Stimulated activated CD8-positive, alpha-beta memory T cell treated with anti-CD3 and anti-CD28 coated beads, Interleukin-7, amount 100 ng/mL, for 1 hour (primary cell): ENCODE results near the gene FAN1.
A peak's percentile ranks its signal among the peaks of the same experiment; 100 is the strongest.
"Not testable (repeated sequence)": the region's sequence is repeated elsewhere in the genome, so short reads cannot be mapped to it uniquely, and the experiment has no call there.

ENCODE experiments used
- DNase-seq, 2 donors: peaks; one replicate each; pipeline ENCODE4 v3.0.0-alpha.2; 2020; ENCODE audit warnings: low read depth in 2 of 2

FAN1 gene

DNA sequence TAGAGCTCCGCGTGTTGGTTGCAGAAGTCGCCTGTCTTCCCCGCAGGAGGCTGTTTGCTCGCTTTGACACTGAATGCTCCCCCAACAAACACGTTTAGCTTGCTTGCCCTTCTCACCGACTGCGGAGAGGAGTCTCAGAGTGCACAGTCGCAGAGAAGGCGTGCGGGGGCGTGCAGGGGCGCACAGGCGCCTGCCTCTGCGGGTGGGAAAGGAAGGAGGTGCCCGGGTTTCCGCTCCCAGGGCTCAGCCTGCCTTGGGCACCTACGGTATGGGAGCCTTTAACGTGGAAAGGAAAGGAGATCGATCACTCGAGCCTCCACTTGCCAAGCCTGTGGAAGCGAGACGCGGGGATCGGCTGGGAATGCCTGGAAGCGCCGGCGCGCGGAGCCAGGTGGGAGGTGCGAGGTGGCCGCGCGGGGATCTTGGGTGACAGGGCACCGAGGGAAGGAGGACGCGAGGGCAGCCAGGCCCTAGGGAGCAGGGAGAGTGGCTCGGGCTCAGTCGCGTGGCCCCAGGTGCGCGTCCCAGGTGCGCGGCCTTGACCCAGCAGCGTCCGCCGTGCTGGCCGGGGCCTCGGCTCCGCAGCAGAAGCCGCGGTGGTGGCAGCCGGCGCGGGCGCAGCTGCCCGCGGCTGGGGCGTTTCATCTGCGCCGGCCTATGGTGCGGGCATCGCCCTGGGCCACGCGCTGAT, at the start of gene FAN1:
FAN1 (plus strand) TSS at position 419 of the 691 bp plus-strand sequence. CDS start 749 bp downstream, outside the sequence.
- peak; percentile 24 to 48 for DNase-seq

DNA sequence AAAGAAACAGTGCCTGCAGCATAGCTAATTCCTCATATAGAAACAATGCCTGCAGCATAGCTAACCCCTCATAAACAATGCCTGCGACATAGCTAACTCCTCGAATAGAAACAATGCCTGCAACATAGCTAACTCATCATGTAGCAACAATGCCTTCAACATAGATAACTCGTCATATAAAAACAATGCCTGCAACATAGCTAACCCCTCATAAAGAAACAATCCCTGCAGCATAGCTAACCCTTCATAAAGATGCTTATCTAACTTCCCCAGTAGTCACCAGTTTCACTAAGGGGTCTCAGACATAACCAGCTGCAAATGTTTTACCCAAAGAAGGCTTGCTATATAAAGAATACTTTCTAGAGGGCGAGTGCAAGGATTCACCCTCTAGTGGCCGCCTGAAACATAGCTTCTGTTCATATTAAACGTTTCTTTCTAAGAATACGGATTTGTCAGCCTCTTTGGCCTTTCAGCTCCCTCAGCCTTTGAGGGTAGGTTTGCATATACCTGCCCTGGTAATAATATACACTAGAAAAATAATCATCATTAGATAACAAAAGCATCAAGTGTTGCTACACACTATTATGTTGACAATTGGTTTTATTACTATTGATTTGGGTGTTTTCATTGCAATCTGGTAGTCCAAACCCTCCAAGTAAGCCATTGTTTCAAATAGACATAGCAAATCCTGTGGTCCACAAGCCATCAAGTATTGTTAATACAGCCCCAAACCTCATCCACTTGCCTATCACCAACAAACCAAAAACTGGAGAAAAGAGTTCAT, 44.4 kb upstream of the FAN1 start:
- peak in 1 of 2 donors; percentile 5 for DNase-seq

DNA sequence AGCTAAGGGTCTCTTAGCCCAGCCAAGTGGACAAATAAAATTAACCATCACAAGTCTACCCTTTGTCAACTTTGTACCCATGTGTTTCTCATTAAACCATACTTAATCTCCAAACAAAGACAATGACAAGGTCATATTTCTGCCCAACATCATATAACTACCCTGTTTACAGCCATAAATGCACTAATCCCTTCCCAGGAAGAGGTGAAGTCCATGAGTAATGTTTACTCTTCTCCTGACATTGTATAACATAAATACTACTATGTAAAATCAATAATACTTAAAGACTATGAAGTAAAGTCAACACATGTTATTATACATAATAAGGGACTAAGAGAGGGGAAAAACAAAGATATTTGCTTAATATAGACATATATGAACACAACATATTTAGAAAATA, 38.5 kb upstream of the FAN1 start:
- DNase-seq = no peak

DNA sequence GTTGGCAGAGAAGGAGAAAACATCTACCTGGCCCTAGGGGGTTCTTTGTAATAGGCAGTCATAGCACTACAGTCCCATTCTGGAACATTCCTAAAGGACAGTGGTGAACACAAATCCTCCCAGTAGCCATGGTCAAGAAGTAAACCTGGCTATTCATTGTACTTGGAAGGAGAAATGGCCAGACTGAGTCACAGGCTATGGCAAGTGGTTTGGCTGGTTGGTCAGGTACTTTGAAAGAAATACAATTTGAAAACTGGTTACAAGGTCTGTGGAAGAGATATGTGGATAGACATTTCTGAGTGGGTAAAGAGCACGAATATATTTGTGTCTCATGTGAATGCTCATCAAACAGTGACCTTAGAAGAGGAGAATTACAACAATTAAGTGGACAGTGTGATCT, 33.0 kb upstream of the FAN1 start:
- DNase-seq = no peak

DNA sequence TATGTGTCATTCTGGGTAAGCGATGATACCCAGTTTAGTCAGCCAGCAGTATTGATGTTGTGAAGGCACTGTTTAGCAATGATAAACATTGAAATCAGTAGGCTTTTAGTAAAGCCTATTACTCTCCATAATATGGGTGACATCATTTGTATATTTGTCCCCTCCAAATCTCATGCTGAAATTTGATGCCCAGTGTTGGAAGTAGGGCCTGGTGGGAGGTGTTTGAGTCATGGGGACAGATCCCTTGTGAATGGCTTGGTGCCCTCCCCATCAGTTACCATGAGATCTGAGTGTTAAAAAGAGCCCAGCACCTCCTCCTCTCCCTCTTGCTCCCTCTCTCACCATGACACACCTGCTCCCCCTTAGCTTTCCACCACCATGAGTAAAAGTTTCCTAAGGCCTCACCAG, 31.4 kb upstream of the FAN1 start:
- DNase-seq = no peak

DNA sequence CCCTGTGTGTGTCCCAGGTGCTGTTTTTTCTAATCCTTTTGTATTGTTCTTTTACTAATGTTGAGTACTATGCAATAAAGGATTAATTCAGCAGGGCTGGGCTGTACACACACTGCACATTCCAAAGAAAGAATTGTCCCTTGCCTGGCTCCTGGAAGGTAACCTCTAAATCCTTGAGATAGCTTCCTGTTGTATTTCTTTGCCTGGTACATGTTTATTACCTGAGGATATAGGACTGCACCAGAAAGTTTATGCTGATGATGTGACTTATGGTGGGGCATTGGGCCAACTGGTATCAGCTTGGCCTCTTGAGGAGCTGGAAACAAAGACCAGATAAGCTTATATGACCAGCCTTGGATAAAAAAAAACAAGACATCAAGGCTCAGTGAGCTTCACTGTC, 26.6 kb upstream of the FAN1 start:
- DNase-seq = no peak

DNA sequence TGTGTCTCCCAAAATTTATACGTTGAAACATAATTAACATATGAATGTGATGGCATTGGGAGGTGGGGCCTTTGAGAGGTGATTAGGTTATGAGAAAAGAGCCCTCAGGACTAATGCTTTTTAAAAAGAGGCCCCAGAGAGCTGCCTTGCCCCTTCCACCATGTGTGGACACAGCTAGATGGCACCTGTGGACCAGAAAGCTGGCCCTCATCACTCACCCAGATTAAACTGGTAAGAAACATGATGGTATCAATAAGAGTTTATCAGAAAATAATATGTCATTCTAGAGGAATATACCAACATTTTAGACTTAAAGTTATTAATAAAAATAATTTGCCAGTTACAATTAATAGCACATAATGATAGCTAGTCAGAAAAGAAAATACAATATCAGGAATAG, 25.2 kb upstream of the FAN1 start:
- DNase-seq = no peak

DNA sequence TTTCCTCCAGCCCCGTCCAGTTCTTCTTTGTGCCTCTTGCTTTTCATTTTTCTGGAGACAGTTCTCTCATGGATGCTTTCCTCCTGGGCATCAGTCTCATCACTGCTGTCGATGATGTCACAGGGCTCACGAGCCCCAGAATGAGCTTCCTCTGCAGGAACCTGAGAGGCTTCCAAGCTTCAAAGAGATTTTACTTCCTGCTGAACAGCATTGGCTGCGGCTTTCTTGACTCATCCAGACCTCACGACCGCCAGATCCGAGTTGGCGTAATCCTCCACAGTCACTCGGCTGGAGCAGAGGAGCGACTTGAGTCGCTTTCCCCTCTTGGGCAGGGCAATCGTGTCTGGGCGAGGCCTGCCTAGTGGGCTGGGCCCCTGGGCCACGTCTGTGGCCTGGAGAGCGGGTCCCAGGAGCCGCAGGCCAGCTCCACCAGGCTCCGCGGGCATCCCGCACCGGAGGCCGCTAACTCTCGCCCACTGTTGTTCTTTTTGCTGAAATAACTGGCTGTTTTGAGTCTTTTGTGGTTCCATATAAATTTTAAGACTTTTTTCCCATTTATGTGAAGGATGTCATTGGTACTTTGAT, 20.8 kb upstream of the FAN1 start:
- no peak for DNase-seq

DNA sequence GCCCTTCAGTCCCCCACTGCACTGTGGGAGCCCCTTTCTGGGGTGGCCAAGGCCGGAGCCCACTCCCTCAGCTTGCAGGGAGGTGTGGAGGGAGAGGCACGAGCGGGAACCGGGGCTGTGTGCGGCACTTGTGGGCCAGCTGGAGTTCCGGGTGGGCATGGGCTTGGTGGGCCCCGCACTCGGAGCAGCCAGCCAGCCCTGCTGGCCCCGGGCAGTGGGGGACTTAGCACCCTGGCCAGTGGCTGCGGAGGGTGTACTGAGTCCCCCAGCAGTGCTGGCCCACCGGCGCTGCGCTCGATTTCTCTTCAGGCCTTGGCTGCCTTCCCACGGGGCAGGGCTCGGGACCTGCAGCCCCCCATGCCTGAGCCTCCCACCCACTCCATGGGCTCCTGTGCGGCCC, 20.0 kb upstream of the FAN1 start:
- not testable (repeated sequence) for DNase-seq

DNA sequence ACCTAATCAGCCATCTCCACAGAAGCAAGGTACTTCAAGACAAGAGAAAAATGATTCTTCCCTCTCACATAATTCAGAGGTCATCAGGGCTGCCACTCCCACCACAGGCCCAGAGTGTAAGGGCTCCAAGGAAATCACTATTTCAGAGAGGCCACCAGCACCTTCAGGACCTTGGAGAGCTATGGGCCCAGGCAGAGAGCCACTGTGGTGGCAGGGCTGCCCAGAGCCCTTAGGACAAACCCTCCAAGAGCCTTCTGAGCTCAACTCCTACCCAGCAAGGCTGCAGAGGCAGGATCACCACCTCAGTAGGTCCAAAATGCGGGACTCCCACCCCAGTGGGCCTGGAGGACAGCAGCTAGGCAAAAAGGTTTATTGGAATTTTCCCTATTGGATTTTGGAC, 17.9 kb upstream of the FAN1 start:
- no peak for DNase-seq

DNA sequence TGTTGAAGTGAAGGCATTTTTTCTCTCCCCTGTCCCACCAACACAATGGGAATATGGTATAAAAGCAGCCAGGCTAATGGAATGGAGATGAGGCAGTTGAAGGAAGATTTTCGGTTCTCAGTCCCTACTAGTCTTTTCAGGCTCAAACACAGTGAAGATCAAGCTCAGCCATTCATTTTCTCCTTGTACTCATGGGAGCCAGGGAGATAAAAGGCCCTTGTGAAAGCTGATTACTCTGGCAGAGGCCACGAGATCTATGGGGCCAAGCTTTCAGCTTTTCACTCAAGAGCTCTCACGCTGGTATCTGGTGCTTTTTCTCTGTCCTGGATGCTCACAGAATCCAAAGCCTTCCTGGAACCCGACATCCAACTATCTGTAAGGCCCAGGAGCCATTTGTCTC, 14.5 kb upstream of the FAN1 start:
- DNase-seq = no peak

DNA sequence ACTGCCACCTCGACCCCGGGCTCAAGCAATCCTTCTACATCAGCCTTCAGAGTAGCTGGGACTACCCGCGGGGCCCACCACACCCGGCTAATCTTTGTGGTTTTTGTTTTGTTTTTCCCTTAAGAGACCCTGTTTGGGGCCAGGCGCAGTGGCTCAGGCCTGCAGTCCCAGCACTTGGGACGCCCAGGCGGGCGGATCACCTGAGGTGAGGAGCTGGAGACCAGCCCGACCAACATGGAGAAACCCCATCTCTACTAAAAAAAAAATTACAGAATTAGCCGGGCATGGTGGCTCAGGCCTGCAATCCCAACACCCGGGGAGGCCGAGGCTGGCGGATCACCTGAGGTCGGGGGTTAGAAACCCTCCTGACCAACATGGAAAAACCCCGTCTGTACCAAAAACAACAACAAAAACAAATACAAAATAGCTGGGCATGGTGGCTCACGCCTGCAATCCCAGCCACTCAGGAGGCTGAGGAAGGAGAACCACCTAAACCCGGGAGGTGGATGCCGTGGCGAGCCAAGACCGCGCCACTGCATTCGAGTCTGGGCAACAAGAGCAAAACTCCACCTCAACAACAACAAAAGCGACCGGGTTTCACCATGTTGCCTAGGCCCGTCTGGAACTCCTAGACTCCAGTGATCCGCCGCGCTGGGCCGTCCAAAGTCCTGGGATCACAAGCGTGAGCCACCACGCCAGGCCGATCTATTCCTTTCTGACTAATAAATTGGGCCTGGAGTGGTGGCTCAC, 8.1 kb upstream of the FAN1 start:
- DNase-seq = no peak

DNA sequence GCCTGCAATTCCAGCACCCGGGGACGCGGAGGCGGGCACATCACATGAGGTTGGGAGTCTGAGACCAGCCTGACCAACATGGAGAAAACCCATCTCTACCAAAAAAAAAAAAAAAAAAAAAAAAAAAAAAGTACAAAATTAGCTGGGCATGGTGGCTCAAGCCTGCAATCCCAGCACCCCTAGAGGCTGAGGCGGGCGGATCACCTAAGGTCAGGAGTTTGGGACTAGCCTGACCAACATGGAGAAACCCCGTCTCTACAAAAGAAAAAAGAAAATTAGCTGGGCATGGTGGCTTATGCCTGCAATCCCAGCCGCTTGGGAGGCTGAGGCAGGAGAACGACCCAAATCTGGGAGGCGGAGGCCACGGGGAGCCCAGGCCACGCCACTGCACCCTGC, 7.5 kb upstream of the FAN1 start:
- DNase-seq = no peak

DNA sequence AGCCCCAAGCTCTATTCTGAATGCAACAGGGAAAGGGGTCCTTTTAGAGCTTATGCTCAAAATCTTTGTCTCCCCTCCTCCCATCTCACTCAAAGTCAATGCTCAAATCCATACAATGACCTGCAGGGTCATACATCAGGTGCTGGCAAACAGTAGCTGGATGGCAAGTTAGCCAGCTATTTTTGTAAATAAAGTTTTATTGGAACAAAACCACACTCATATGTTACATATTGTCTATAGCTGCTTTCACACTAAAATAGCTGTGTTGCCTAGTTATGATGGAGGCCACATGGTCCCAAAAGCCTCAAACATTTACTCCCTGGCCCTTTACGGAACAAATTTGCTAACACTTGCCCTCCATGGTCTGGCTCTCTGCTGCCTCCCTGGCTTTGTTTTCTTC, 1.8 kb upstream of the FAN1 start:
- DNase-seq = no peak

DNA sequence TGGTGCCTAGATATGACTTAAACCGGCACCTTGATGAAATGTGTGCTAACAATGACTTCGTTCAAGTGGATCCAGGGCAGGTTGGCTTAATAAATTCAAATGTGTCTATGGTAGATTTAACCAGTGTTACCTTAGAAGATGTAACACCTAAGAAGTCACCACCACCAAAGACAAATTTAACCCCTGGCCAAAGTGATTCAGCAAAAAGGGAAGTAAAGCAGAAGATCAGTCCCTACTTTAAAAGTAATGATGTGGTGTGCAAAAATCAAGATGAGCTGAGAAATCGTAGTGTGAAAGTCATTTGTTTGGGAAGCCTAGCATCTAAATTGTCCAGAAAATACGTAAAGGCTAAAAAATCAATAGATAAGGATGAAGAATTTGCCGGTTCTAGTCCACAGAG, 1.1 kb downstream of the FAN1 start:
- DNase-seq = no peak

DNA sequence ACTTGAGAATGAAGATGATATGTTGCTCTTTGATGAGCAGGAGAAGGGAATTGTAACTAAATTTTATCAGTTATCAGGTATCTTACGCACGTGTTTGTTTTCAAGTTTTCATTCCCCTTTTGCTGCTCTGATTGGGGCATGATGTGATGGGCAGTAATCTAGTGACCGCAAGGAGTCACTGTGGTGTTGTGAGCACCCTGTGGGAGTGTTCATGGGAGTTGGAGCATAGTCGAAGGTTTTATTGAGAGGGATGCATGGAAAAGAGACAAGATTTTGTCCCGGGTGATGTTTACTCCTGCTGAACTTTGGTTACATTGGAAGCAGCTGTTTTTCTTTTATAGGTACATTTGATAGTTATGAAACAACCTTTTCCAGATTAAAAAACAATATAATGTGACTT, 2.1 kb downstream of the FAN1 start:
- no peak for DNase-seq

DNA sequence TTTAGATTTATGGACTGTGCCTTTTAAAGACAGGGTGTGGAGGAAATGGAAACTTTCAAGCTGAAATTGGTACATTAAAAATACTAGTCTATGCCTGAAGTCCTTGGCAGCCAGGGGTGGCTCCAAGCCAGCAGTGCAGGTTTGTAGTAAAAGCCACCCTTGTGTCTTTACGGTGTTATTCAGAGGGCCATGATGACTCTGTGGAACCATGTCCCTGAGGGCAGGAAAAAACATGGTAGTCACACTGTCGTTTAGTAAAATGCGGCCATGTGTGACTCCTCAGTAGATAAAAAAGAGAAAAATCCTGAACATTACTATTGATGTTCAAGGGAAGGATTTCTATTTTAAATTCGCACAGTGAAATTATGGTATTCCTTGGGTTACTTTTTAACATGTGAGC, 2.7 kb downstream of the FAN1 start:
- DNase-seq = no peak

DNA sequence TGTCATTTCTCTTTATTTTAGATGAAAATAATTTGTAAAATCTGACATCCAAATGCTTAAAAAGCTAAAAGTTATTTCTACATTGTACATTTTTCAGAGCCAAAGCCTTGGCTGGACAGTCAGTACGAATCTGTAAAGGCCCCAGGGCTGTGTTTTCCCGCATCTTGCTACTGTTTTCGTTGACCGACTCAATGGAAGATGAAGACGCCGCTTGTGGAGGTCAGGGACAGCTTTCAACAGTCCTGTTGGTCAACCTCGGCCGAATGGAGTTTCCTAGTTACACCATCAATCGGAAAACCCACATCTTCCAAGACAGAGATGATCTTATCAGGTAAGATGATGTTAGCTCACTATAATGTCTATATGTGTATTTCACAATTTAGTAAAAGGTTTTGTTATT, 10.0 kb downstream of the FAN1 start:
- no peak for DNase-seq

DNA sequence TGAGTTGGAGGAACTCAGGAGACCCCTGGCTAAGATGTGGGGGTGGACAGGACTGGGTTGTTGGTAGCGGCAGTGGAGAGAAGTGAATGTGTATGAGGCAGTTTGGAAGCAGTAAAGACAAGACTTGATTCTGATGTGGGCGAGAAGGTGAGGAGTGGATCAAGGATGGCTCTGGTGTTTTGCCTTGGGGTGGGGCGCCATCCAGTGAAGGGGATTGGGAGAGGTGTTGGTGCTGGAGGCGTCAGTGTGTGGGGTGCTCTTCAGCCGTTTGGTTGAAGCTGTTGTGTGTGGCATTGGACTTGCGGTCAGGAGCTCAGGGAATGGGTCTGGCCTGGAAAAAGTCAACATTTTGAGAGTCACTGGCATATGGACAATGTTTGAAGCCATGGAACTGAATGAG, 13.3 kb downstream of the FAN1 start:
- DNase-seq = no peak

DNA sequence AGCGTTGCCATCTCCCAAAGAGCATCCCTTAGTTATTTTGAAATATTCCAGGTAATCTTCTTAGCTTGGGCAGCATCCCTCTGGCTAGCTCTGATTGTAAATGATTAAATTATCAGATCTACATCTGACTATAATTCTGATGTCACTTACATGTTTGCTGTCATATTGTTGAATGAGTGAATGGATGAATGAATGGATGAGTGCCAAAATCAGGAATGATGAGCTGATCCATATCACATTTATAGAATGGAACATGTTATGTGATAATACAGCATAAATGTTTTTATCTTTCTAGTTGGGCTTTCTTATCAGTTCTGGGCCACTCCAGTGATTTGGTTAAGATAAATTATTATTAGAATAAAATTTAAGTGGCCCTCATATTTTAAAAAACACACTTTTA, 14.0 kb downstream of the FAN1 start:
- no peak for DNase-seq

DNA sequence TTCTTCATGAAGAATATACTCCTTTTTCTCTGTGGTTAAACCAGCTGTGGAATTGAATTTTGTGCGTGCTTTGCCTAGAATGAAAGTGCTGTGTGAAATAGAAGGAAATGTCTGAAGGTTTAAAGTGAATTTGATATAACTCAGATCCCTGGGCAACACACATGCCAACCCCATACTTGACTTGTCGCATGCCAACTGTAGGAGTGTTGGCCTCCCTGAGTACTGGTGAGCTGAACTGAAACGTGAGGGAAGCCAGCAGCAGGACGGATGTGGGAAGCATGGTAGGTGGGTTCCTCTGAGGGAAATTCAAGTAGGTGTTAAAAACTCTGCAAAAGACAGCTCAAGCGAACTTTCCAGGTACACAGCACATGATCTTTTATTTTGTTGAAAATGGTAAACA, 14.7 kb downstream of the FAN1 start:
- DNase-seq = no peak

DNA sequence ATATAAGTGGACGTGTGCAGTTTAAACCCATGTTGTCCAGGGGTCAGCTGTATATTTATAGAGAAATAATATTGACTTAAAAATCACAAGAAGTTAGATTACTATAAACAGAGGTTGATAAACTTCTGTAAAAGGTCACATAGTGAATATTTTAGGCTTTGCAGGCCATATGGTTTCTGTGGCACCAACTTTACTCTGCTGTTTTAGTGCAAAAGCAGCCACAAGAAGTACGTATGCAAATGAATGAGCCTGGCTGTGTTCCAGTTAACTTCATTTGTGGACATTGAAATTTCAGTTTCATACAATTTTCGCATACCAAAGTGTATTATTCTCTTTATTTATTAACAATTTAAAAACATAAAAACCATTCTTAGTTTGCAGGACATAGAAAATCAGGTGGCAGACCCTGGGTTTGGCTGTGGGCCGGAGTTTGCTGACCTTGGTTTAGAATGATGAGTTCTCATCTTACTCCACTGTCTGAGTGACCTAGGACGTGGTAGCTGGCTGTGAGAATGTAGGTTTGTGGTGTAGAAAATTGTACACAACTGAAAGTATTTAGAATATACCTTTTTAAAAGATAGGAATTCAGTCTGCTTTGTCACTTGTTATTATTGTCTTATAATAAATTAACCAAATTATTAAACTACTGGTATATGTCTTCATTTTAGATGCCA, 16.3 kb downstream of the FAN1 start:
- no peak for DNase-seq
